HEK293T (cell line): ENCODE results near the gene STH.

Experiments
- ARNT ChIP-seq: fragments of 450-650 bp; IDR thresholded peaks from 2 replicates; pipeline ENCODE4 v1.6.1; 2017; ENCODE audit warnings: mild to moderate bottlenecking
- BHLHE40 ChIP-seq: fragments of 450-650 bp; IDR thresholded peaks from 2 replicates; pipeline ENCODE4 v1.6.1; 2016; ENCODE audit warnings: mild to moderate bottlenecking, moderate library complexity, borderline replicate concordance
- FOXM1 ChIP-seq: fragments of 450-650 bp; IDR thresholded peaks from 2 replicates; pipeline ENCODE4 v1.6.1; 2017; ENCODE audit warnings: mild to moderate bottlenecking, borderline replicate concordance
- SP1 ChIP-seq: fragments of 450-650 bp; IDR thresholded peaks from 2 replicates; pipeline ENCODE4 v1.6.1; 2017

DNA sequence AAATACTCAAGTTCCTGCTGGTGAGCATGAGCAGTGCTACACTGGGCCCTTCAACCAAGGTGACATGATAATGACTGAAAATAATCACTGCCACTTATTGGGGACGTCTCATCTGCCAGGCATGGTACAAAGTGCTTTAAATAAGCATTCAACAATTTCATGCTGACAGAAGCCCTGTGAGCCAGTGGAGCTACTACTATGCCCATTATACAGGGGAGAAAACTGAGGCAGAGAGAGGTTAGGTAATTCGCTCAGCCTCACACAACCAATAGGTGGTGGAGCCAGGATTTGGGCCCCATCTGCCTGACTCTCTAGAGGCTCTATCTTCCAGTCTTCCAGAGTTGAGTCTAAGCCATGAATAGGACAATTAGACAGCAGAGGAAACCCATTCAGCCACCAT lies 30.3 kb upstream of the STH start:
- TF ChIP-seq ARNT (no peak), FOXM1 (no peak), BHLHE40 (no peak), SP1 (no peak)
